ENCODE data around the gene DCST2. TPM values are rescaled to one million over a fixed set of nuclear protein-coding genes. Genes with fewer than 3 reads are reported as not detected.

DCST2 gene
- total and polyA plus RNA-seq, 2 donors (not counting 3 experiments of a cell fraction or from before 2014, with no cell fraction given) = 0.29 to 0.51 TPM

DNA sequence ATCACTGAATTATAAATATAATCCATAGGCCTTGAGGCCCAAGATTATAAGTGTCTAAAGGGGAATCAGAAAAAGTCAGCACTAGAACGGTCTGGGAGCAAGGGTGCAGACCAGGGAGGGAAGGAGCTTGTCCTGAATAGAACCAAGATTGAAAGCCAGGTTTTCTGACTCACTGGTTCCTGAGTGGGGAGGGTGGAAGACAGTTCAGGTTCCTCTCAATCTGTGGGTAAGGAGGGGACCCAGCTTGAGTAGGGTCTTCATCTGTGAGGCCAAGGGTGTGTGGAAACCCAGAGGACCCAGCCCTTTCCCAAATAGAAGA is 39.4 kb downstream of the DCST2 start:
- Histone ChIP-seq H3K9ac (replicated peaks; ENCODE audit: extremely low read depth, insufficient read depth, low read length) (no peak overlapping the region), H3K4me3 (replicated peaks in 1 of 3; ENCODE audit: insufficient read depth in 1 of 3, low read depth in 1 of 3, low read length in 3 of 3) (no peak overlapping the region), H3K27me3 (ENCODE audit: control insufficient read depth in 2 of 2, insufficient read depth in 2 of 2, low read length in 2 of 2) (no peaks in the 10 kb centered on the region), H3K4me1 (ENCODE audit: control insufficient read depth, extremely low read depth, insufficient read depth, low read length) (peaks cover 2% of the 10 kb centered on the region), H3K4me2 (ENCODE audit: insufficient read depth, low read length) (no peak overlapping the region), H3K27ac (ENCODE audit: insufficient read depth, low read depth, low read length) (no peak overlapping the region), H3K9me3 (replicated peaks; ENCODE audit: control insufficient read depth, insufficient read depth, low read length) (no peaks in the 10 kb centered on the region), H4K20me1 (replicated peaks; ENCODE audit: control insufficient read depth, extremely low read depth, insufficient read depth, low read length) (no peaks in the 10 kb centered on the region), H3K79me2 (ENCODE audit: control insufficient read depth, insufficient read depth, low read length) (no peaks in the 10 kb centered on the region), H3K36me3 (ENCODE audit: control insufficient read depth in 2 of 2, extremely low read depth in 1 of 2, insufficient read depth in 2 of 2, low read length in 2 of 2) (peaks cover 0 to 9% of the 10 kb centered on the region in 2 experiments), H2AFZ (ENCODE audit: low read depth, low read length) (no peak overlapping the region), H3K9me1 (replicated peaks; ENCODE audit: control insufficient read depth, extremely low read depth, insufficient read depth, low read length) (no peaks in the 10 kb centered on the region)
- dilution Hi-C loops (cut with MboI; ENCODE audit: extremely low pct_ligation_motif_present, low sequenced_read_pairs) = no loop called here
- BruUV-seq (replicated peaks) = no TSS peak
- DNase-seq (ENCODE audit: low read depth, low spot score) = no peak
- ChIA-PET POLR2A (interaction anchor here (0.6 to 1.7 kb wide), 3 partner anchors 10 to 59 kb away, joined by 3 to 4 read pairs (median 4); partner anchors contain the start of gene SHC1), CTCF (interaction anchor here (1.0 to 4.7 kb wide), 15 partner anchors 9 to 112 kb away, joined by 3 to 65 read pairs (median 7); partner anchors contain the start of genes FLAD1, PBXIP1, PMVK and PYGO2)
- intact Hi-C loops (cut with micrococcal nuclease) = no loop called here
- TF ChIP-seq POLR2AphosphoS5 (IDR thresholded peaks at IDR 0.05; ENCODE audit: insufficient read depth, low read depth, low read length) (no peak), MYC (IDR thresholded peaks at IDR 0.05; ENCODE audit: low read depth, low read length) (no peak), GATA2 (IDR thresholded peaks at IDR 0.05; ENCODE audit: insufficient read depth, insufficient read length, low read depth, low read length) (no peak), FOS (IDR thresholded peaks at IDR 0.05; ENCODE audit: borderline replicate concordance, insufficient read depth, low read length) (no peak), POLR2A (IDR thresholded peaks at IDR 0.05; ENCODE audit: low read depth, low read length) (no peak), JUN (IDR thresholded peaks at IDR 0.05; ENCODE audit: borderline replicate concordance, insufficient read depth, insufficient read length, low read depth) (no peak), EZH2 (IDR thresholded peaks at IDR 0.05; ENCODE audit: borderline replicate concordance, low read depth, low read length, severe bottlenecking) (no peak)
- TF ChIP-seq, protein P1, sequence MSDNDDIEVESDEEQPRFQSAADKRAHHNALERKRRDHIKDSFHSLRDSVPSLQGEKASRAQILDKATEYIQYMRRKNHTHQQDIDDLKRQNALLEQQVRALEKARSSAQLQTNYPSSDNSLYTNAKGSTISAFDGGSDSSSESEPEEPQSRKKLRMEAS (IDR thresholded peaks at IDR 0.05; ENCODE audit: insufficient read depth, insufficient read length) = no peak
- TF ChIP-seq, protein P2, sequence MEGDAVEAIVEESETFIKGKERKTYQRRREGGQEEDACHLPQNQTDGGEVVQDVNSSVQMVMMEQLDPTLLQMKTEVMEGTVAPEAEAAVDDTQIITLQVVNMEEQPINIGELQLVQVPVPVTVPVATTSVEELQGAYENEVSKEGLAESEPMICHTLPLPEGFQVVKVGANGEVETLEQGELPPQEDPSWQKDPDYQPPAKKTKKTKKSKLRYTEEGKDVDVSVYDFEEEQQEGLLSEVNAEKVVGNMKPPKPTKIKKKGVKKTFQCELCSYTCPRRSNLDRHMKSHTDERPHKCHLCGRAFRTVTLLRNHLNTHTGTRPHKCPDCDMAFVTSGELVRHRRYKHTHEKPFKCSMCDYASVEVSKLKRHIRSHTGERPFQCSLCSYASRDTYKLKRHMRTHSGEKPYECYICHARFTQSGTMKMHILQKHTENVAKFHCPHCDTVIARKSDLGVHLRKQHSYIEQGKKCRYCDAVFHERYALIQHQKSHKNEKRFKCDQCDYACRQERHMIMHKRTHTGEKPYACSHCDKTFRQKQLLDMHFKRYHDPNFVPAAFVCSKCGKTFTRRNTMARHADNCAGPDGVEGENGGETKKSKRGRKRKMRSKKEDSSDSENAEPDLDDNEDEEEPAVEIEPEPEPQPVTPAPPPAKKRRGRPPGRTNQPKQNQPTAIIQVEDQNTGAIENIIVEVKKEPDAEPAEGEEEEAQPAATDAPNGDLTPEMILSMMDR (IDR thresholded peaks at IDR 0.05; ENCODE audit: extremely low read depth in 1 of 2, insufficient read depth in 1 of 2, low read depth in 1 of 2, low read length in 2 of 2) = no peak
- FAIRE-seq = no peak

Data from endothelial cell of umbilical vein (primary cell).